KMS-11 (cell line): ENCODE data around the gene RASGEF1B.

ENCODE experiments used
- H2AFZ ChIP-seq: fragments of 200-600 bp; sonication (generic); 2 replicates; pipeline ENCODE4 v1.6.1; 2016; ENCODE audit warnings: antibody characterized with exemption, mixed run types, low read depth
- H3K27ac ChIP-seq: fragments of 200-600 bp; sonication (generic); 2 replicates; pipeline ENCODE4 v1.6.1; 2016; ENCODE audit warnings: mild to moderate bottlenecking, mixed run types
- H3K27me3 ChIP-seq: fragments of 200-600 bp; sonication (generic); 2 replicates; pipeline ENCODE4 v1.6.1; 2017; ENCODE audit warnings: mild to moderate bottlenecking, low read depth, mixed run types, moderate library complexity; ENCODE audit not compliant: insufficient read depth
- H3K36me3 ChIP-seq: fragments of 200-600 bp; sonication (generic); 2 replicates; pipeline ENCODE4 v1.6.1; 2017; ENCODE audit warnings: mild to moderate bottlenecking, mixed run types; ENCODE audit not compliant: insufficient read depth
- H3K4me1 ChIP-seq: fragments of 200-600 bp; sonication (generic); 2 replicates; pipeline ENCODE4 v1.6.1; 2016; ENCODE audit warnings: mild to moderate bottlenecking, low read depth, mixed run types; ENCODE audit not compliant: poor library complexity, severe bottlenecking
- H3K4me2 ChIP-seq: fragments of 200-600 bp; sonication (generic); 2 replicates; pipeline ENCODE4 v1.7.0; 2016; ENCODE audit warnings: mild to moderate bottlenecking, mixed run types
- H3K4me3 ChIP-seq: fragments of 200-600 bp; sonication (generic); IDR thresholded peaks from 2 replicates; pipeline ENCODE4 v1.6.1; 2017; ENCODE audit warnings: low read depth, low read length, mixed read lengths; ENCODE audit not compliant: insufficient read depth
- H3K79me2 ChIP-seq: fragments of 200-600 bp; sonication (generic); 2 replicates; pipeline ENCODE4 v1.6.1; 2016; ENCODE audit warnings: low read depth, mixed run types; ENCODE audit not compliant: insufficient read depth
- H3K9ac ChIP-seq: fragments of 200-600 bp; sonication (generic); 2 replicates; pipeline ENCODE4 v1.6.1; 2016; ENCODE audit warnings: mild to moderate bottlenecking, mixed run types
- H4K20me1 ChIP-seq: fragments of 200-600 bp; sonication (generic); 2 replicates; pipeline ENCODE4 v1.6.1; 2016; ENCODE audit warnings: mild to moderate bottlenecking, mixed run types; ENCODE audit not compliant: insufficient read depth
- TF ChIP-seq, protein P1 (sequence below): fragments of 200-600 bp; sonication (generic); conservative IDR thresholded peaks from 2 replicates; pipeline ENCODE4 v1.6.1; 2017; ENCODE audit warnings: low read depth, mild to moderate bottlenecking, antibody characterized with exemption, low read length, moderate library complexity, mixed read lengths

Gene RASGEF1B

DNA sequence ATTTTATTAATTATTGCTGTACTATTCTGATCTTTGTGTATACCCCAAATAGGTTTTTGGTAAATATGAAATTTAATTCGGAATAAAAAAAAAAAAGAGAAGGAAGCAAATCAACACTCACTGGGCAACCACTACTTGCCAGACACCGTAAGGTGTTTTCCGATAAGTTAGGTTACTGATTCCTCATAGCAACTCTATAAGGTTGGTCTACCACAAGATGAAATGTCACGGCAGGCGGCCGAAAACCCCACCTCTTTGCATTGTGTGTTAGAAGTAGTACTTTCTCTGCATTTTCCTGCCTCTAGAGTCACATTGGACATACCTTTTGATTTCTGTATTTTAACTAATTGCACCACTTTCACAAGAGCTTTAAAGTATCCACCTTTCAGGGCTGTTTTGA lies 44.5 kb upstream of the RASGEF1B start:
- H3K4me2 ChIP-seq, result no peak overlapping the region
- no peaks in the 10 kb centered on the region for H4K20me1 ChIP-seq
- H3K79me2 ChIP-seq, result no peaks in the 10 kb centered on the region
- H3K4me1 ChIP-seq, result peaks cover 80% of the 10 kb centered on the region
- no peak overlapping the region for H2AFZ ChIP-seq
- H3K36me3 ChIP-seq, result no peaks in the 10 kb centered on the region
- no peaks in the 10 kb centered on the region for H3K27me3 ChIP-seq
- TF ChIP-seq, protein P1, sequence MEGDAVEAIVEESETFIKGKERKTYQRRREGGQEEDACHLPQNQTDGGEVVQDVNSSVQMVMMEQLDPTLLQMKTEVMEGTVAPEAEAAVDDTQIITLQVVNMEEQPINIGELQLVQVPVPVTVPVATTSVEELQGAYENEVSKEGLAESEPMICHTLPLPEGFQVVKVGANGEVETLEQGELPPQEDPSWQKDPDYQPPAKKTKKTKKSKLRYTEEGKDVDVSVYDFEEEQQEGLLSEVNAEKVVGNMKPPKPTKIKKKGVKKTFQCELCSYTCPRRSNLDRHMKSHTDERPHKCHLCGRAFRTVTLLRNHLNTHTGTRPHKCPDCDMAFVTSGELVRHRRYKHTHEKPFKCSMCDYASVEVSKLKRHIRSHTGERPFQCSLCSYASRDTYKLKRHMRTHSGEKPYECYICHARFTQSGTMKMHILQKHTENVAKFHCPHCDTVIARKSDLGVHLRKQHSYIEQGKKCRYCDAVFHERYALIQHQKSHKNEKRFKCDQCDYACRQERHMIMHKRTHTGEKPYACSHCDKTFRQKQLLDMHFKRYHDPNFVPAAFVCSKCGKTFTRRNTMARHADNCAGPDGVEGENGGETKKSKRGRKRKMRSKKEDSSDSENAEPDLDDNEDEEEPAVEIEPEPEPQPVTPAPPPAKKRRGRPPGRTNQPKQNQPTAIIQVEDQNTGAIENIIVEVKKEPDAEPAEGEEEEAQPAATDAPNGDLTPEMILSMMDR, result no peak
- no peak overlapping the region for H3K27ac ChIP-seq
- no peak overlapping the region for H3K4me3 ChIP-seq
- no peak overlapping the region for H3K9ac ChIP-seq

DNA sequence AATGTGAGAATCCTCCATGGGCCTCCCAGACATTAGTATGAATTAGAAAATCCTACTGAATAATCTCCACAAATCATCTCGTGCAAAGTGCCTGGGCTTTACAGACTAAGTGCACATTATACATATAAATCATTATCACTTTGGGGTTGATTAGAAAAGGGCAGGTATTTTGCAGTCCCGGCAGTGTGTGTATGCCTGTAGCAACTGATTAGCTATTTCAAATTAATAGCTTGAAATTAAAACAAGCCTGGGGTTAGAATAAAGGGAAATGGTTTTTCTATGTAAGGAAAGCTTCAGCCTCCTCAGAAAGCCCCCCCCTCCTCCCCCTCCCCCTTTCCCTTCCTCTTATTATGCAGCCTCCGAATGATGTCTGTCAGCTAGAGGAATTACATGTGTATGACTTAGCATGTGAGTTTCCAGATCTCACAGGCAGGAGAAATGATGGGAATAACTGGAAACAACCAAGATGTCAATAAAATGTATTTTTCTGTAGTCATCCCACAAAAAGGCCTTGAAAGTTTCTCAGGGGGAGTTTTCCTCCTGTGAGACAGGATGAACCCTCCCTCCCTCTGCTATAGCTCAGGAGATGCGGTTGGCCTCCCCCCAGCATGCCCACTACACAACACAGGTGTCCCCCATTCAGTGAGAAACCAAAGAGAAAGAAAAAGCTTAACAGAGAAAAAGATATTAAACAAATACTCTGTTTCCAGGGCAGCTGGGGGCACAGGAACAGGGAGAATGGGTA lies 41.2 kb upstream of the RASGEF1B start:
- no peak overlapping the region for H3K9ac ChIP-seq
- H4K20me1 ChIP-seq, result no peaks in the 10 kb centered on the region
- H3K36me3 ChIP-seq, result no peaks in the 10 kb centered on the region
- peaks cover 80% of the 10 kb centered on the region for H3K4me1 ChIP-seq
- H3K27me3 ChIP-seq, result no peaks in the 10 kb centered on the region
- H3K79me2 ChIP-seq, result no peaks in the 10 kb centered on the region
- TF ChIP-seq, protein P1, result no peak
- H3K4me2 ChIP-seq, result peak overlapping the region; percentile 67
- no peak overlapping the region for H3K4me3 ChIP-seq
- H2AFZ ChIP-seq, result peak overlapping the region; percentile 17; the same call in 1 of the 2 replicates
- H3K27ac ChIP-seq, result peak overlapping the region; percentile 4; the same call in 1 of the 2 replicates

DNA sequence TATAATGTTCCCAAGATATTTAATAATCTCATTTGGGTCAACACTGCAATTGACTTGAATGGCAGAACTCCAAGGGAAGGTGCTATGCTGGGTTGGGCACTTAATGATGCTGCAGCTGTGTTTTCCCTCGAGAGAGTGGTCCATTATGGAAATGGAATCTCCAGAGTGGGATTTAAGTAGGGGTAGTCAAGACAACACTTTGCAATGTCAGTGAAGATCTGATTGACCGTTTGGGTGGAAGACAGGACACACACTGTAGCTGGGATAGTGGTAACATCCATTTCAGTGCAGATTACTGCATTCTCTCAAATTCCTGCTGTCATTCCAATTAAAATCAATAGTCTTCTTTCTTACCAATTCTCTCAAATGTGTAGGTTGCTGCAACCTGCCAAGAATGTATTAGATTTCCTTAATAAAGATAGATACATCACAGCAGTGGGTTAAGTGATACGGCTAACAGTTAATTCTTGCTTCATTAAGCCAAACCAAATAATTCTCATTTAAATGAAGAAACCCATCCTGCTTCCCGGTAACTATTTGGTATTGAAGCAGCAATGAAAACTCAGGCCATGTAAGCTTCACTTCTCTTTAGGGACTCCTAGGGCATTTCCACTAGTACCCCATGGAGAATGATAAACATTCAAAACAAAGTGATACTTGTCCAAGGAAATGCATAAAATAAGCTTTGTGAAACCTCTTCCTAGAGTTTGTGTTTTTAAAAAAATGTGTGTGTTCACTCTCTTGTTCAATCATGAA lies 40.5 kb upstream of the RASGEF1B start:
- H3K4me1 ChIP-seq, result peaks cover 80% of the 10 kb centered on the region
- H3K9ac ChIP-seq, result no peak overlapping the region
- no peak overlapping the region for H3K27ac ChIP-seq
- H4K20me1 ChIP-seq, result no peaks in the 10 kb centered on the region
- H3K4me2 ChIP-seq, result no peak overlapping the region
- H3K36me3 ChIP-seq, result no peaks in the 10 kb centered on the region
- no peak overlapping the region for H2AFZ ChIP-seq
- H3K4me3 ChIP-seq, result no peak overlapping the region
- H3K27me3 ChIP-seq, result no peaks in the 10 kb centered on the region
- H3K79me2 ChIP-seq, result no peaks in the 10 kb centered on the region
- TF ChIP-seq, protein P1, result no peak

DNA sequence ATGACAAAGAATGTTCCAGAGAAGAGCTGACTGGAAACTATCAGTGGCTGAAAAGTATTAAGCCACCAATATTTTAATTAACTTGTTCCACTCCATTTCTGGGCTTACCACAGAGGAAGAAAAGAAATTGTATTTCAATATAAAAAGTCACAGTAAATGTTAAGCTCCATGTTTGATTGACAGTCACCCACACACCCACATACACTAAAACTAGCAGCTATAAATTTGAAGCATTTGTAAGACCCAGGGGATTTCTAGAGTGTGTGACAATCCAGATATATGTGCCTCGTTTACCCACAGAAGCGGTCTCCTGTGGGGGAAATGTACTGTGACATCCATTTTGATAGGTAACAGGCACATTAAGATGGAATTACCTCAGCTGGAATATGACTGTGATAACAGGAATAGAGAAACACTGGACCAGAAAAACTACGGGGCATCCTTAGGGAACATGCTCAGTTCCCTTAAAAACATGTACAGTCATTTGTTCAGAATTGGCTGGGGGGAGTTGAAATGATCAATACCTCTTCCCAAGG lies 39.0 kb upstream of the RASGEF1B start:
- H3K4me2 ChIP-seq, result peak overlapping the region; percentile 86
- H3K9ac ChIP-seq, result peak overlapping the region; percentile 16; the same call in 1 of the 2 replicates
- no peaks in the 10 kb centered on the region for H3K79me2 ChIP-seq
- no peak overlapping the region for H2AFZ ChIP-seq
- peaks cover 94% of the 10 kb centered on the region for H3K4me1 ChIP-seq
- H4K20me1 ChIP-seq, result no peaks in the 10 kb centered on the region
- H3K27me3 ChIP-seq, result no peaks in the 10 kb centered on the region
- TF ChIP-seq, protein P1, result no peak
- H3K36me3 ChIP-seq, result no peaks in the 10 kb centered on the region
- H3K4me3 ChIP-seq, result peak overlapping the region; percentile 6
- peak overlapping the region; percentile 60 for H3K27ac ChIP-seq
